Loucy (cell line): Measurements from ENCODE around the gene DNASE1L3.

Experiments
- H2AFZ ChIP-seq: fragments of 200-600 bp; sonication (generic); 2 replicates; pipeline ENCODE4 v1.6.0; 2016; ENCODE audit warnings: antibody characterized with exemption, mild to moderate bottlenecking, low read length, moderate library complexity
- H3F3A ChIP-seq: fragments of 200-600 bp; 2 replicates; pipeline ENCODE4 v1.6.0; 2016; ENCODE audit warnings: antibody characterized with exemption, low read depth, mild to moderate bottlenecking
- H3K27me3 ChIP-seq: fragments of 200-600 bp; sonication (generic); 2 replicates; pipeline ENCODE4 v1.6.1; 2014; ENCODE audit warnings: low read length, mild to moderate bottlenecking; ENCODE audit not compliant: insufficient read depth, poor library complexity, severe bottlenecking
- H3K36me3 ChIP-seq: fragments of 200-600 bp; sonication (generic); 2 replicates; pipeline ENCODE4 v1.6.1; 2016; ENCODE audit warnings: low read length; ENCODE audit not compliant: insufficient read depth
- H3K4me1 ChIP-seq: fragments of 200-600 bp; sonication (generic); 2 replicates; pipeline ENCODE4 v1.5.1; 2014; ENCODE audit warnings: low read length, mild to moderate bottlenecking; ENCODE audit not compliant: insufficient read depth, poor library complexity, severe bottlenecking
- H3K4me2 ChIP-seq: fragments of 200-600 bp; sonication (generic); 2 replicates; pipeline ENCODE4 v1.6.0; 2014; ENCODE audit warnings: antibody characterized with exemption, low read length, low read depth, mild to moderate bottlenecking; ENCODE audit not compliant: poor library complexity, severe bottlenecking
- H3K4me3 ChIP-seq: fragments of 200-600 bp; sonication (generic); 2 replicates; pipeline ENCODE4 v1.5.1; 2014; ENCODE audit warnings: low read length, mild to moderate bottlenecking, mixed read lengths; ENCODE audit not compliant: poor library complexity, severe bottlenecking
- H3K79me2 ChIP-seq: fragments of 200-600 bp; sonication (generic); 2 replicates; pipeline ENCODE4 v1.6.1; 2014; ENCODE audit warnings: low read length; ENCODE audit not compliant: insufficient read depth
- H3K9ac ChIP-seq: fragments of 200-600 bp; sonication (generic); 2 replicates; pipeline ENCODE4 v1.6.0; 2014; ENCODE audit warnings: mild to moderate bottlenecking, low read depth, low read length, moderate library complexity; ENCODE audit not compliant: poor library complexity, severe bottlenecking
- H3K9me2 ChIP-seq: fragments of 200-600 bp; sonication (generic); replicated peaks from 2 replicates; pipeline ENCODE4 v1.6.1; 2016; ENCODE audit warnings: low read depth, low read length, mixed read lengths
- H3K9me3 ChIP-seq: fragments of 200-600 bp; sonication (generic); 2 replicates; pipeline ENCODE4 v1.6.1; 2014; ENCODE audit warnings: mild to moderate bottlenecking, antibody characterized with exemption, low read length, low read depth; ENCODE audit not compliant: insufficient read depth
- H4K20me1 ChIP-seq: fragments of 200-600 bp; sonication (generic); 2 replicates; pipeline ENCODE4 v1.6.0; 2014; ENCODE audit warnings: antibody characterized with exemption, low read length, mild to moderate bottlenecking; ENCODE audit not compliant: insufficient read depth, poor library complexity, severe bottlenecking
- EZH2phosphoT487 ChIP-seq: fragments of 200-600 bp; IDR thresholded peaks from 2 replicates; pipeline ENCODE4 v1.6.1; 2018; ENCODE audit warnings: antibody characterized with exemption, mild to moderate bottlenecking, moderate library complexity, borderline replicate concordance
- TF ChIP-seq, protein P1 (sequence below): fragments of 200-600 bp; sonication (generic); conservative IDR thresholded peaks from 2 replicates; pipeline ENCODE4 v1.5.1; 2014; ENCODE audit warnings: mild to moderate bottlenecking, antibody characterized with exemption, low read length

The DNASE1L3 gene

DNA sequence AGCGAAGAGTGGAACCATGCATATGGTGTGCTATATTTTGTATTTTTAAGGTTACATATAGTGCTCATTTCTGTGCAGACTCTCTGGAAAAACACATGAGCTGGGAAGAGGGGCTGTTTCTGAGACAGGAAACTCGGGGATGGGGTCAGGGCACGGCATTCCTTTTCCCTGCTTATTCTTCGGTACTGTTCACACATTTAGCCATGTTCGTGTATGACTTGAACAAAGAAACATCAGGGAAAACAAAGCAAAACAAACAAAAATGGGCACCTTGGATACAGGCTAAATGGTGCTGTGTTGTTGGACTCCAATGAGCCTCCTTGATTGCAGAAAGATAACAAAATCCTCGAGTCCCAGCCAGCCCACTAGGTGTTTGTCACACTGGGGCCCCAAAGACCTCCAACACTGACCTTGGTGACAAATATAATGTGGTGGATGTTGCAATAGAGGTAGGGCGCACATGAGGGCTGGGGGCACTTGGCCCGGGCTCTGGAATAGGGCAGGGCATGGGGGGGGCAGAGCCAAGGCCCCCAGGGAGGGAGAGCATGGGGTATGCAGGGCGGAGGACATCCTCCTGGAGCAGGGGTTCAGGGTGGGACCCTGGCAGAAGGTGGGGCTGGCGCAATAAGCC is 19.3 kb downstream of the DNASE1L3 start:
- H3K9me2 ChIP-seq = no peaks in the 10 kb centered on the region

GRCh38 chr3:58190882-58191281 is 19.9 kb downstream of the DNASE1L3 start:
- H3K9me2 ChIP-seq = no peaks in the 10 kb centered on the region

More for the DNA sequence above, 19.3 kb downstream of the DNASE1L3 start:
- Histone ChIP-seq H2AFZ (no peak overlapping the region), H3K27me3 (no peaks in the 10 kb centered on the region), H3K79me2 (no peaks in the 10 kb centered on the region), H3K9ac (no peak overlapping the region), H3K4me3 (no peak overlapping the region), H4K20me1 (no peaks in the 10 kb centered on the region), H3K4me1 (peaks cover under 1% of the 10 kb centered on the region), H3K4me2 (no peak overlapping the region), H3K9me3 (no peaks in the 10 kb centered on the region), H3K36me3 (no peaks in the 10 kb centered on the region), H3F3A (no peaks in the 10 kb centered on the region)
- TF ChIP-seq, protein P1, sequence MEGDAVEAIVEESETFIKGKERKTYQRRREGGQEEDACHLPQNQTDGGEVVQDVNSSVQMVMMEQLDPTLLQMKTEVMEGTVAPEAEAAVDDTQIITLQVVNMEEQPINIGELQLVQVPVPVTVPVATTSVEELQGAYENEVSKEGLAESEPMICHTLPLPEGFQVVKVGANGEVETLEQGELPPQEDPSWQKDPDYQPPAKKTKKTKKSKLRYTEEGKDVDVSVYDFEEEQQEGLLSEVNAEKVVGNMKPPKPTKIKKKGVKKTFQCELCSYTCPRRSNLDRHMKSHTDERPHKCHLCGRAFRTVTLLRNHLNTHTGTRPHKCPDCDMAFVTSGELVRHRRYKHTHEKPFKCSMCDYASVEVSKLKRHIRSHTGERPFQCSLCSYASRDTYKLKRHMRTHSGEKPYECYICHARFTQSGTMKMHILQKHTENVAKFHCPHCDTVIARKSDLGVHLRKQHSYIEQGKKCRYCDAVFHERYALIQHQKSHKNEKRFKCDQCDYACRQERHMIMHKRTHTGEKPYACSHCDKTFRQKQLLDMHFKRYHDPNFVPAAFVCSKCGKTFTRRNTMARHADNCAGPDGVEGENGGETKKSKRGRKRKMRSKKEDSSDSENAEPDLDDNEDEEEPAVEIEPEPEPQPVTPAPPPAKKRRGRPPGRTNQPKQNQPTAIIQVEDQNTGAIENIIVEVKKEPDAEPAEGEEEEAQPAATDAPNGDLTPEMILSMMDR = no peak
- no peak for TF ChIP-seq EZH2phosphoT487

GRCh38 chr3:58190291-58190690 is 20.5 kb downstream of the DNASE1L3 start:
- no peak for TF ChIP-seq EZH2phosphoT487
- TF ChIP-seq, protein P1 = no peak
- H2AFZ ChIP-seq = no peak overlapping the region

More at GRCh38 chr3:58190882-58191281, 19.9 kb downstream of the DNASE1L3 start:
- Histone ChIP-seq H2AFZ (no peak overlapping the region), H3F3A (no peaks in the 10 kb centered on the region), H3K9ac (no peak overlapping the region), H4K20me1 (no peaks in the 10 kb centered on the region), H3K4me2 (no peak overlapping the region), H3K27me3 (no peaks in the 10 kb centered on the region), H3K4me3 (no peak overlapping the region), H3K9me3 (no peaks in the 10 kb centered on the region), H3K4me1 (no peaks in the 10 kb centered on the region), H3K79me2 (no peaks in the 10 kb centered on the region), H3K36me3 (no peaks in the 10 kb centered on the region)
- TF ChIP-seq, protein P1 = no peak
- no peak for TF ChIP-seq EZH2phosphoT487

More at GRCh38 chr3:58190291-58190690, 20.5 kb downstream of the DNASE1L3 start:
- Histone ChIP-seq H3K27me3 (no peaks in the 10 kb centered on the region), H4K20me1 (no peaks in the 10 kb centered on the region), H3K9me2 (no peaks in the 10 kb centered on the region), H3K4me3 (no peak overlapping the region), H3K9me3 (no peaks in the 10 kb centered on the region), H3K4me1 (no peaks in the 10 kb centered on the region), H3K36me3 (no peaks in the 10 kb centered on the region), H3K4me2 (no peak overlapping the region), H3K79me2 (no peaks in the 10 kb centered on the region), H3F3A (no peaks in the 10 kb centered on the region), H3K9ac (no peak overlapping the region)
